Measurements from ENCODE around the gene TMEM175.

DNA sequence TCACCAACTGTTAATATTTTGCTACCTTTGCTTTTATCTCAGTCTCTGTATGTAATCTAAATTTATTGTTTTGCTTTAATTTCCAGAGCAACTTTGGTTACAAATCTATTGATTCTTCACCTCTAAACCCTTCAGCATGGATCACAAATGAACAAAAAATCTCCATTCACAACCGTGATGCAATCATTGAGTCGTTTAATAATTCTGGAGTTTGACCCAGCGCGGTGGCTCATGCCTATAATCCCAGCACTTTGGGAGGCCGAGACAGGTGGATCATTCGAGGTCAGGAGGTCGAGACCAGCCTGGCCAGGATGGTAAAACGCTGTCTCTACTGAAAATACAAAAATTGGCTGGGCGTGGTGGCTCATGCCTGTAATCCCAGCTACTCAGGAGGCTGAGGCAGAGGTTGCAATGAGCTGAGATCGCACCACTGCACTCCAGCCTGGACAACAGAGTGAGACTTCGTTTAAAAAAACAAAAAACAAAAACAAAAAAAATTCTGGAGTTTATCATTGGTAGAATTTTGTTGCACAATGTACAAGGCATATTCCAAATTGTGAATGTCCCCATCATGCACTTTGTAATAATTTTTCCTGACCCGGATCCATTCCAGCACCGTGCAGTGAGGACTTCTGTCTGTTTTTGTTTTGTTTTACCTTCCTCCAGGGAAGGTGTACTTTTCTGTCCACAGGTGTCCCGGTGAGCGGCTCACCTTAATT is 52.2 kb downstream of the TMEM175 start:
- TF ChIP-seq, protein P1, sequence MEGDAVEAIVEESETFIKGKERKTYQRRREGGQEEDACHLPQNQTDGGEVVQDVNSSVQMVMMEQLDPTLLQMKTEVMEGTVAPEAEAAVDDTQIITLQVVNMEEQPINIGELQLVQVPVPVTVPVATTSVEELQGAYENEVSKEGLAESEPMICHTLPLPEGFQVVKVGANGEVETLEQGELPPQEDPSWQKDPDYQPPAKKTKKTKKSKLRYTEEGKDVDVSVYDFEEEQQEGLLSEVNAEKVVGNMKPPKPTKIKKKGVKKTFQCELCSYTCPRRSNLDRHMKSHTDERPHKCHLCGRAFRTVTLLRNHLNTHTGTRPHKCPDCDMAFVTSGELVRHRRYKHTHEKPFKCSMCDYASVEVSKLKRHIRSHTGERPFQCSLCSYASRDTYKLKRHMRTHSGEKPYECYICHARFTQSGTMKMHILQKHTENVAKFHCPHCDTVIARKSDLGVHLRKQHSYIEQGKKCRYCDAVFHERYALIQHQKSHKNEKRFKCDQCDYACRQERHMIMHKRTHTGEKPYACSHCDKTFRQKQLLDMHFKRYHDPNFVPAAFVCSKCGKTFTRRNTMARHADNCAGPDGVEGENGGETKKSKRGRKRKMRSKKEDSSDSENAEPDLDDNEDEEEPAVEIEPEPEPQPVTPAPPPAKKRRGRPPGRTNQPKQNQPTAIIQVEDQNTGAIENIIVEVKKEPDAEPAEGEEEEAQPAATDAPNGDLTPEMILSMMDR (IDR thresholded peaks at IDR 0.05), result no peak
- TF ChIP-seq ZFX (IDR thresholded peaks at IDR 0.05; ENCODE audit: borderline replicate concordance), result no peak
